ENCODE measurements around the gene GNAO1.
A peak's percentile ranks its signal among the peaks of the same experiment; 100 is the strongest.

Gene GNAO1

DNA sequence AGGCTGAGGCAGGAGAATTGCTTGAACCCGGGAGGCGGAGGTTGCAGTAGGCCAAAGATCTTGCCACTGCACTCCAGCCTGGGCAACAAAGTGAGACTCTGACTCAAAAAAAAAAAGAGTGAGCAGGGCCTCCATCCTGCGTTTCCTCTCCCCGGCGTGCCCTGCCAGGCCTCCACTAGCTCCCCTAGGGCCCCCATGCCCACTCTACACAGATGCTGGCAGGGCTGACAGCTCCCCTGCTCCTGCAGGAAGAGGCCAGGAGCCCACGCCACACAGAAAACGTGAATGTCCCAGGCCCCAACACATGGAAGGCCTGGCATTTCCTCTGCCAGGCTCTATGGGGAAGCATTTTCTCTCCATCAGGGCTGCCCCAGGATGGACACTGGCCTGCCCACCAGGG, 124.7 kb downstream of the GNAO1 start:
- DNase-seq = no peak

DNA sequence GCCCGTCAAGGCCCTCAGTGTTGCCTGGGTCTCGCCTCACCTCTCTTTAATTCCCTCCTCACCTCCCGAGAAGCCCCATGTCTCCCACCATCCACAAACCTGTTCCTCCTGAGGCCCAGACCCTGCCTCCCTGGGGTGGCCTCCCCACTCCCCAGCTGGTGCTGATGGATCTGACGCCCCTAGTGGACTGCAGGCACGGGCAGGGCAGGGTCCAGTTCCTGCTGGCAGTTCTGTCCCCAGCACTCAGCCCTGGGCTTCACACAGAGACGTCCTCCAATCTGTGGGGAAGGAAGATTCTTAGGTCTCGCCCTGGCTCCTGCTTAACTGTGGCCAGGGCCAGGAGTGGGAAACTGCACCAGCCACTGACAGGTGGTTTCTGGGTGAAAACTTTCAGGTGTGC, 125.3 kb downstream of the GNAO1 start:
- no peak for DNase-seq

GRCh38 chr16:56317998-56318826, 126.9 kb downstream of the GNAO1 start:
- DNase-seq = peak; percentile 77

GRCh38 chr16:56318827-56319140, 127.5 kb downstream of the GNAO1 start:
- DNase-seq = no peak

DNA sequence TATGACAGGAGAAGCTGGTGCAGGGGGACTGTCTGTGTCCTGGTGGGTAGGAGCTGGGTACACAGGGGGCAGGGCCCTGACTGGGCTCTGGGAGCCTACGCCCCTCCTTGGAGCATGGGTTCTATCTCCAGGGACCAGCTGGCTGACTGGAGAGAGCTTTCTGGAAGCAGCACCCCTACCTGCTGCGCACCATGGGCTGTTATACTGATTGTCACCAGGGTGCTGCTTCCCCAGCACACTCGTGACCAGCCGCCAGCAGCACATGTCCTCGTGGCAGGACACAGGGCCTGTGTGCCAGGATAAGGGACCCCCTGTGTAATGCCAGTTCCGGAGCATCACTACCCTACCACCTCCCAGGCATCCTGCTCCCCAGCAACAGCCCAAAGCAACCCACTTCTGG, 128.1 kb downstream of the GNAO1 start:
- DNase-seq = no peak

GRCh38 chr16:56320056-56320455, 128.8 kb downstream of the GNAO1 start:
- no peak for DNase-seq

DNA sequence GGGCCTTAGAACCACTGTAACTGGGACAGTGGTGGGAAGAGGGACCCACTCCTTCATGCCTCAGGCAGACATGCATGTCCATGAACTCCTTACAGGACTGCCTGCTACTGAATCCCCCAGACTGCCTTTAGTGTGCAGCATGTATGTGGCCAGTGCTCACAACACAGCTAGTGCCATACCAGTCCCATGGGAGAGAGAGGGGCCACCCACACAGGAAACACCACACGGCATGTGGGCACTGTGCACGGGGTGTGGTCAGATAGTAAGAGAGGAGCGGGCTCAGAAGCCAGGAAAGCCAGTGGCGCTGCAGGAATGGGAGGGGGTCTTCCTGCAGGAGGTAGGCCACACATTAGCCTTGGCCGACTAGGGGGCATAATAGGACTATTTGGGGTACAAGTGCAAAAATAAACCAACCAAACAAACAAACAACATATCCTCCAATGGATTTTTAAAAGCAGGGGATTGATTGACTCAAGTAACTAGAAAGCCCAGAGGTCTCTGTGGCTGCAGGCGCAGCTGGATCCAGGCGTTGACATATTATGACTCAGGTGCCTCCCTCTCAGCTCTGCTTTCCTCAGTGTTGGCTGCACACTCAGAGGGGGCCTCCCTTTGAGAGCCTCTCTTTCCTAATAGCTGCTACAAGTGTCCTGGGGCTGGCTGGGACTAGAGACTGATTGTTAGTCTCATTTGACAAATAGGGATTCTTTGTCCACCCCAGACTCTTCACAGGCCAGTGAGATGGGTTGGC, 129.7 kb downstream of the GNAO1 start:
- peak; percentile 5 for DNase-seq

DNA sequence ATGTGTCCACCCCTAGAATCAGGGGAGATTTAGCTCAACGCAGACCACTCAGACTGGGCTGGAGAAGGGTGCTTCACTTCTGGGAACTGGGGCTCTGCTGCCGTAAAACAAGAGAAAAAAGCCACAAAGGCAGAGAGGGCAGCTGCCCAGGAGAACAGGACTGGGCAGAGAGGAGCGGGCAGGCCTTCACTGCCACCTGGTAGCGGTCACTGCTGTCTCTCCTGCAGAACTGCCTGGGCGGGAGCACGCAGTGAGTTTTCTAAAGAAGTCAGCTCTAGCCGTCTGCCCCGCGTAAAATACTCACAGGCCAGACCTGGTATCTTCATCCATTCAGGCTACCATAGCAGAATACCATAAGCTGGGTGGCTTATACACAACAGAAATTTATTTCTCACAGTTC, 130.3 kb downstream of the GNAO1 start:
- no peak for DNase-seq

DNA sequence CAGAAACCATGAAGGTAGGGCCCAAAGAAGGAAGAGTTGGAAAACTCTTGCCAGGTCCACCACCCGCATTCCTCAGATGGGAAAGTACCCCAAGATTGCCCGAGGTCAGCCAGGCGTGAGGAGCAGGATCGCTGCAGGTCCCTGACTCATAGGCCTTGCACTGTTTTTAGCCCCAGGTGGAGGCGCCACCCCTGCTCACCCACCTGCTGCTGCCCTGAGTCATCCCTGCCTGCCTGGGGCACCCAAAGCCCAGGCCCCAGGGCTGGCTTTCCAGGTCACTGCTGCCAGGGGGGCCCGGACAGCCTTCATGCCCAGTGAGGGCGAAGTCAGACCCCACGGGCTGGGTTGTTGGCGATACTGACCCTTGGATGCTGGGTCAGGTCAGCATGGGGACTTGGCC, 133.1 kb downstream of the GNAO1 start:
- no peak for DNase-seq

DNA sequence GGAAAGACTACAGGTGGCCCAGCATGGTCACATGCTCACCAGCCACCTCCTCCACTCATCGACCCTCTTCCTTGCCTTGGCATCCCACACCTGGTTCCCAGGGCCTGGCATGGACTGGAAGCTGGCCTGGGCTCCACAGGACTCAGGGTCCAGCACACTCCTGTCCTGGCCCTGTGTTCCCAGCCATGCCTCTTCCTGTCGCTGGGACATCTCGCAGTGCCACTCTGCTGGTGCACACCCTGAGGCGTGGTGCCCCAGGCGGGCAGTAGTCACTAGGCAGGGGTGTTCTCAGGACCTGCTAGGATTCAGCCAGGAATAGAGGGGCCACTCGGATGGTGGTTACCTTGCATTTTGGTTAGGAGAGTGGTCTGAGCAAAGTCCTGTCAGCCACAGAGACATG, 134.7 kb downstream of the GNAO1 start:
- no peak for DNase-seq

DNA sequence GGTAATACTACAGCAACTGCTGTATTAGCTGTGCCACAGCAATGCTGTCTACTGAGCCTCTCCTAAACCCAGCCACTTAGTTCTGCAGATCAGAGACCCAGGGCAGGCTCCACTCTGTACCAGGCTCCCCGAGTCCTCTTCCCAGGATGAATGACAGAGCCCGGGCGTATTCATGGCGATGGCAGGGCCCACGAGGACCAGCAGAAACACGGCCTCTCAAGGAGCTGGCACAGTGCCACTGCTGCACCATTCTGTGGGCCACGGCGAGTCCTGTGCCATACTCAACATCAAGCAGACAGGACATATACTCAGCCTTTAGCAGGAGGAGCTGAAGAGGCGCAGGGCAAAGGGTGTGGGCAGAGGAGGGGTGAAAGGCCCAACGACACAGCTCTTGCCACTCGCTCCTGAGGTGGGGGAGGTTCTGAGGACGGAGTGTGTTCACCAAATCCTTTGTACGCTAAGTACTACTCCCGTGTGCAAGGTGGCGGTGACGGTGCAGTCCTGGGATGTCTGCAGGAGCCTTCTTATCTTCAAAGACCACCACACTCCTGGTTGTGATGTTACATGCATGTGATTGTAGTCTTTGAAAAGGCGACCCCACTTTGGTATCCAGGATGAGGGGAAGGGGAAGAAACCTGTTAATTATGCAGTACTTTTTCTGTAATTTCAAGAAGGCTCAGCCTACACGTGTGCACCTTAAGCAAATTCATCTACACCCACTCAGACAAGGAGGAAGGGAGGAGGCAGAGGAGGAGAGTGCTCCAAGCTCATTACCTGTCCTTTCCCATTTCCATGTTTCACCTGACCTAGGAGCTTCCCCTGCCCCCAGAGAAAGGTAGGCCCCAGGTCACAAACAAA, 136.0 kb downstream of the GNAO1 start:
- DNase-seq = no peak

DNA sequence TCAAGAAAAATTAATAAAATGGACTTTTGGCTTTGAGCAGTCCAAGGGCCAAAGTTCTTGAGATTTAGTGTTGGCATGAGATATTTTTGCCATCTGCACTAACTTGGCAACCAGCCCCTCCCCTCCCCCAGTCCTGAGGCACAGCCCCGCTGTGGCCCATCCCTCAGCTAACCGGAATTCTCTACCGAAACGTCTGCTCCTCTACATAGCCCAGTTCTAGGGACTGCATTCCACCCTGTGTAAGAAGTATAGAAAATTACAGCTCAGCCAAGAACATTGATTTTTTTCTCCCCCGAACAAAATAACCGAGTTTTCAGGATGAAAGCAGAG, 136.6 kb downstream of the GNAO1 start:
- DNase-seq = no peak

- DNase-seq = no peak
Measured at GRCh38 chr16:56328276-56329022, 137.2 kb downstream of the GNAO1 start.

DNA sequence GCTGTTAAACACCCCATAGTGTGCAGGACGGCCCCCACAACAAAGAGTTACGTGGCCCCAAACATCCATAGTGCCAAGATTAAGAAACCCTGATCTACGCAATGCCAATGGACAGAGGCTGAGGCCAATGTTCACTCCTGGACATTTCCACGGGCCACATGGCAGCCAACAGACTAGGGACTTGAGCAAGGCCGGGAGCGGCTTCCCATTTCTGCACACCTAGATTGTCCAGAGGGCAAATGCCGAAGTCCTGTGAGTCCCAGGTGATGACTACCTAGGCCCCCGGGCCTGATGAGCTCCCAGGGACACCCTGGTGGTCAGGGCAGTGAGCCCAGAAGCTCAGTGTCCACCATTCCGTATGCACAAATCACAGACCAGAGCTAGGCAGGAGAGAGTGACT, 138.6 kb downstream of the GNAO1 start:
- no peak for DNase-seq

- DNase-seq = no peak
Measured at GRCh38 chr16:56330476-56330875, 139.2 kb downstream of the GNAO1 start.

GRCh38 chr16:56331399-56331798, 140.1 kb downstream of the GNAO1 start:
- no peak for DNase-seq

DNA sequence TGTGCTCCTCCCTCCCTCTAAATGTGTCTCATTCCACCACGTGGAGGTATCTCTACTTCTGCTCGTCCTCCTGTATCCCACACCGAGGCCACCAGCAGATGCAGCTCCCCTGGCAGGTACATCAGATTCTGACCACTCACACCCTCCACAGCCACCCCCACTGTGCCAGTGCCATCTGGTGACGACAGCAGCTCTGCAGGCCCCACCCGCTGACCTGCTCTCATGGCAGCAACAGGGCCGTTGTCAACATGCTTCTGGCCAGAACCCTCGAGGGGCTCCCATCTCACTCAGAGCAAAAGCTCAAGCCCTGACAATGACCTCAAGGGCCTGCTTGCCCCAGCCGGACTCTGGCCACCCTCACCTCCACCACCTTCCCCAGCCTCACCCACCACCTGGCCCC, 140.6 kb downstream of the GNAO1 start:
- no peak for DNase-seq

- DNase-seq = no peak
Measured at GRCh38 chr16:56332464-56333079, 141.3 kb downstream of the GNAO1 start.

DNA sequence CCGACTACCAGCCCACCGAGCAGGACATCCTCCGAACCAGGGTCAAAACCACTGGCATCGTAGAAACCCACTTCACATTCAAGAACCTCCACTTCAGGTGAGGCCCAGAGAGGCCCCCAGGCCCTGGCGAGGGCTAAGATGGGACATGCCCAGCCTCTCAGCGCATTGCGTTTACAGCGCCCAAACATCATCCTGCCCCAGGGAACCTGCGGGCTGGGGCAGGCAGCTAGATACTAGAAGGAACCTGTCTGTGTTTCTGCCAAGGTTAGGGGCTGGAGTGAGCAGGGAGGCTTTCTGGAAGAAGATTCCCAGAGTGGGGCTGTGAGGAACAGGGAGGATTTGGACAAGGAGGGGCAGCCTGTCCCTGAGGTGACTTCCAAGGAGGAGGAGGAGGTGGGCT, 143.5 kb downstream of the GNAO1 start:
- no peak for DNase-seq

DNA sequence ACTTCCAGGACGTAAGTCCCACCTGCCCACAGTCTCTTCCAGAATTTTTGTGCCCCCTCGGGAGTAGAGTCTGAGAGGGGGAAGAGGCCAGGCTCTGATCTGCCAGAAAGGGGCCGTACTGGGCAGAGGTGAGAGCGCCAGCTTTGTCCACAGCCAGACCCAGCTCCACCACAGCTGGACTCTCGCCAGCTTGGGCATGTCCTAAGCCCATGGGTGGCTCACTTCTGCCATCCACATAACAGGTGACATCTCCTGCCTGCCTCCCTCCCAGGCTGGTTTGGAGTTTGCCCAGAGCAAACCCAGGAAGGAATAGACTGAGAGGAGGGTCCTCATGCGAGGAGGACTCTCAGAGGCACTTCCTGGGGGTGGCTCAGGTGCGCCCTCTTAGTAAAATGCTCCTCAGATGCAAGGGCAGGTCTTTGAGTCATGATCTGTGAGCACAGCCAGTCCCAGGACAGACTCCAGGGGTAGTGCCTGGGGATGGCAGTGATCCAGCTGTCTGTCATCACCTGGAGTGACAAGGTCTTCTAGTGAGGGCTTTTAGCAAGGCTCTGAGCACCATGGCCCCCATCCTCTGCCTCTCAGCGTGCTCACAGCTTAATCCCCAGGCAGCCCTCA, 144.9 kb downstream of the GNAO1 start:
- no peak for DNase-seq

DNA sequence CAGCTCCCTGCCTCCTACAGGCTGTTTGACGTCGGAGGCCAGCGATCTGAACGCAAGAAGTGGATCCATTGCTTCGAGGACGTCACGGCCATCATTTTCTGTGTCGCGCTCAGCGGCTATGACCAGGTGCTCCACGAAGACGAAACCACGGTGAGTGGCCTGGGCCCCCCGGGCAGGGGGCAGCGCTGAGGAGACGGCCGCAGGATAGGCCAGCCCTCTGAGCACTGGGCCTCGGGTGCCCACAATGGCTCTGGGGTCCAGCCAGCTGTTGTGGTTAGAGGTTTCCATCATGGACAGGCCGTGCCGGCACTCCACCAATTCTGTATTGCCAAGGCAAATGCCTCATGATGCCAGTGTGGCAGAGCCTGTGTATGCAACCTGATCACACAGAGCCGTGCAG, 145.4 kb downstream of the GNAO1 start:
- DNase-seq = no peak
